MCF 10A (cell line): ENCODE measurements around the gene MYL3. TPM values are rescaled to one million over a fixed set of nuclear protein-coding genes. Genes with fewer than 3 reads are reported as not detected.

Source experiments
- BruUV-seq: library from RNA; stranded (reverse); fragments of 400-500 nt; replicated peaks from 2 replicates; lab custom pipeline; 2021; lab: Mats Ljungman, UMichigan
- CTCF ChIA-PET: fragments of 300-600 bp; sonication (Branson Sonifier 250); formaldehyde crosslinking; extraction: SDS; loops from one replicate; lab custom pipeline; 2021; ENCODE audit warnings: antibody characterized with exemption, inconsistent platforms; lab: Yijun Ruan, JAX
- POLR2A ChIA-PET: fragments of 300-600, 350-650 bp; sonication (Branson Sonifier 250); formaldehyde crosslinking; extraction: SDS; loops from one replicate; lab custom pipeline; 2020; ENCODE audit warnings: antibody characterized with exemption, inconsistent platforms; lab: Yijun Ruan, JAX
- DNase-seq: peaks from one replicate; pipeline ENCODE4 v3.0.0-alpha.2; 2018; ENCODE audit not compliant: unreplicated experiment
- H3K27ac Mint-ChIP-seq: one replicate; pipeline ENCODE4 v1.8.0; 2022; ENCODE audit warnings: mild to moderate bottlenecking, low read depth, mixed read lengths; ENCODE audit not compliant: unreplicated experiment
- H3K27me3 Mint-ChIP-seq: one replicate; pipeline ENCODE4 v1.8.0; 2022; ENCODE audit warnings: mixed read lengths; ENCODE audit not compliant: insufficient read depth, unreplicated experiment
- H3K36me3 Mint-ChIP-seq: one replicate; pipeline ENCODE4 v1.8.0; 2022; ENCODE audit warnings: mild to moderate bottlenecking, moderate library complexity, mixed read lengths; ENCODE audit not compliant: insufficient read depth, unreplicated experiment
- H3K4me1 Mint-ChIP-seq: one replicate; pipeline ENCODE4 v1.8.0; 2022; ENCODE audit warnings: mixed read lengths; ENCODE audit not compliant: insufficient read depth, unreplicated experiment
- H3K4me3 Mint-ChIP-seq: one replicate; pipeline ENCODE4 v1.8.0; 2022; ENCODE audit warnings: mild to moderate bottlenecking, moderate library complexity, mixed read lengths; ENCODE audit not compliant: unreplicated experiment
- H3K9me3 Mint-ChIP-seq: one replicate; pipeline ENCODE4 v1.8.0; 2022; ENCODE audit warnings: mixed read lengths; ENCODE audit not compliant: unreplicated experiment
- intact Hi-C: fragments of 100-400 bp; cut with micrococcal nuclease; formaldehyde crosslinking; loops from 2 replicates; pipeline ENCODE4 v1.14.1; 2022
- total RNA-seq: library from RNA; stranded (reverse); gene quantifications from 2 replicates; pipeline ENCODE4 v1.2.3, GENCODE V29; 2022
- TF ChIP-seq, protein P1 (sequence below): fragments of 200-600 bp; IDR thresholded peaks from one replicate; pipeline ENCODE4 v1.8.0; 2022; ENCODE audit warnings: antibody characterized with exemption, mild to moderate bottlenecking; ENCODE audit not compliant: unreplicated experiment

The MYL3 gene
- total RNA-seq, 1 experiment from 2014 or later, result not detected

DNA sequence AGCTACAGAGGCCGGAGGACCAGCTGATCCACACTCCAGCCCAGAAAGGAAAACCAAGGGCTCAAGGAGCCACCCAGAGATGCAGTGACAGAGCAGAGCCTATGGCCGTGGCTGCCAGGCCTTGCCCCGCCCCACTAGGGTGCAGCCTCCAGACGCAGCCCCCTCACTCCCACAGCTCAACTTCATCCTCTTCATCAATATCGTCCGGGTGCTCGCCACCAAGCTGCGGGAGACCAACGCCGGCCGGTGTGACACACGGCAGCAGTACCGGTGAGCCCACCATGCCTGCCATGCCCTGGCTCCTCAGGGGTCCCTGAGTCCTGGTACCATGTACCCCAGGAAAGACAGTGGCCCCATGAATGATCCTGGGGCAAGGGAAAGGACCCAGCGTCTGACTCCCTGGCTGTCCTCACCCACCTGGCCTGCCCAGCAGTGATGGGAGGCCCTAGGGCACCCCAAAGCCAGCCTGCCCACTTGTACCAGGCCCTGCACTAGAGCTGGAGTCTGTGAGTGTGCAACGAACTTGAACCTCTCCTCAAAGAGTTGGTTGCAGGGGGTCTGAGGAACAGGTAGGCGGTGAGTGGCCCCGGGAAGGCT, 38.4 kb upstream of the MYL3 start:
- Mint-ChIP-seq H3K36me3 (no peaks in the 10 kb centered on the region), H3K9me3 (no peaks in the 10 kb centered on the region), H3K4me1 (no peaks in the 10 kb centered on the region), H3K27me3 (no peaks in the 10 kb centered on the region), H3K4me3 (no peak overlapping the region), H3K27ac (no peak overlapping the region)
- TF ChIP-seq, protein P1, sequence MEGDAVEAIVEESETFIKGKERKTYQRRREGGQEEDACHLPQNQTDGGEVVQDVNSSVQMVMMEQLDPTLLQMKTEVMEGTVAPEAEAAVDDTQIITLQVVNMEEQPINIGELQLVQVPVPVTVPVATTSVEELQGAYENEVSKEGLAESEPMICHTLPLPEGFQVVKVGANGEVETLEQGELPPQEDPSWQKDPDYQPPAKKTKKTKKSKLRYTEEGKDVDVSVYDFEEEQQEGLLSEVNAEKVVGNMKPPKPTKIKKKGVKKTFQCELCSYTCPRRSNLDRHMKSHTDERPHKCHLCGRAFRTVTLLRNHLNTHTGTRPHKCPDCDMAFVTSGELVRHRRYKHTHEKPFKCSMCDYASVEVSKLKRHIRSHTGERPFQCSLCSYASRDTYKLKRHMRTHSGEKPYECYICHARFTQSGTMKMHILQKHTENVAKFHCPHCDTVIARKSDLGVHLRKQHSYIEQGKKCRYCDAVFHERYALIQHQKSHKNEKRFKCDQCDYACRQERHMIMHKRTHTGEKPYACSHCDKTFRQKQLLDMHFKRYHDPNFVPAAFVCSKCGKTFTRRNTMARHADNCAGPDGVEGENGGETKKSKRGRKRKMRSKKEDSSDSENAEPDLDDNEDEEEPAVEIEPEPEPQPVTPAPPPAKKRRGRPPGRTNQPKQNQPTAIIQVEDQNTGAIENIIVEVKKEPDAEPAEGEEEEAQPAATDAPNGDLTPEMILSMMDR, result no peak
- ChIA-PET CTCF (interaction anchor here (0.8 to 3.2 kb wide), 5 partner anchors 7 to 196 kb away, joined by 3 to 19 read pairs (median 9); no protein-coding TSS in a partner anchor), POLR2A (interaction anchor here (1.0 kb wide), 1 partner anchor 73 kb away, joined by 3 read pairs; no protein-coding TSS in a partner anchor)
- DNase-seq, result no peak
- BruUV-seq, result no TSS peak
- intact Hi-C loops, result no loop called here

DNA sequence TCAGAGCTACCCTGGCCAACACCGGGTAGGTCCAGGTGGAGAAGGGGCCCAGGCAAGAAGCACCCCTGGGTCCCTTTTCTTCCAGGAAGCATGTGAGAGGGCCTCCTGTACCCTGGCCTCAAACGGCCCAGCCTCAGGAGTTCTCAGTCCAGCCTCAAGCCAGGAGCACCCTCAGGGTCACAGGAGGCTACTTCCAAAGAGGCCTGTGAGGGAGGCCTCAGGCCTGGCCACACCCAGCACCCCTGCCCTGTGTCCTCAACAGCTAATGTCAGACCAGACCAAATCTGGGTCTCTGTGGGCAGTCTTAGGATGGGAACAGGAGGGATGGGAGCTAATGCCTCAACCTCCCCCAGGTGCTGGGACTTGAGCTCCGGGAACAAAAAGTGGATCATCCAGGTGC, 37.8 kb upstream of the MYL3 start:
- H3K4me3 Mint-ChIP-seq, result no peak overlapping the region
- H3K27ac Mint-ChIP-seq, result no peak overlapping the region
- intact Hi-C loops, result no loop called here
- no peak for DNase-seq
- no peaks in the 10 kb centered on the region for H3K36me3 Mint-ChIP-seq
- H3K4me1 Mint-ChIP-seq, result no peaks in the 10 kb centered on the region
- TF ChIP-seq, protein P1, result no peak
- H3K27me3 Mint-ChIP-seq, result no peaks in the 10 kb centered on the region
- no peaks in the 10 kb centered on the region for H3K9me3 Mint-ChIP-seq
- ChIA-PET POLR2A (interaction anchor here (1.0 kb wide), 1 partner anchor 73 kb away, joined by 3 read pairs; no protein-coding TSS in a partner anchor), CTCF (interaction anchor here (0.8 to 3.2 kb wide), 5 partner anchors 8 to 195 kb away, joined by 4 to 19 read pairs (median 9); no protein-coding TSS in a partner anchor)
- no TSS peak for BruUV-seq

DNA sequence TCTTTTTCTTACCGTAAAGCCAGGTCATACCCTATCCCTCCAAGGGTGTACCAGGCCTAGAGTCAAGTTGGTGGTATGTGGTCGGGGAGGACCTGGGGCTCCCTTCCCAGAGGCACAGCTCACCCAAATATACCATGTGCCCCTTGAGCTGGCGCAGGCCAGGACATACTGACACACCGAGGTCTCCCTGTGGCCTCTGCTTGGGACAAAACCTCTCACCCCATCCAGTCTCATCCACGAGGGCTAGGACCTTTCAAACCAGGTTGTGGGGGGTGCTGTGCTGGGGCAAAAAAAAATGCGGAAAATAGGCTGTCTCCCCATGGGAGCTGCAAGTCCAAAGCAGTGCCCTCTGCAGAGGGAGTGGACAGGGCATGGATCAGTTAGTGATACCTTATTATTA, 37.1 kb upstream of the MYL3 start:
- no peak overlapping the region for H3K27ac Mint-ChIP-seq
- no peak overlapping the region for H3K4me3 Mint-ChIP-seq
- no TSS peak for BruUV-seq
- no peak for DNase-seq
- intact Hi-C loops, result no loop called here
- ChIA-PET CTCF (interaction anchor here (1.1 to 3.2 kb wide), 4 partner anchors 9 to 195 kb away, joined by 4 to 19 read pairs (median 10); no protein-coding TSS in a partner anchor), POLR2A (no interaction called here)
- no peaks in the 10 kb centered on the region for H3K27me3 Mint-ChIP-seq
- no peaks in the 10 kb centered on the region for H3K9me3 Mint-ChIP-seq
- TF ChIP-seq, protein P1, result no peak
- no peaks in the 10 kb centered on the region for H3K36me3 Mint-ChIP-seq
- no peaks in the 10 kb centered on the region for H3K4me1 Mint-ChIP-seq

DNA sequence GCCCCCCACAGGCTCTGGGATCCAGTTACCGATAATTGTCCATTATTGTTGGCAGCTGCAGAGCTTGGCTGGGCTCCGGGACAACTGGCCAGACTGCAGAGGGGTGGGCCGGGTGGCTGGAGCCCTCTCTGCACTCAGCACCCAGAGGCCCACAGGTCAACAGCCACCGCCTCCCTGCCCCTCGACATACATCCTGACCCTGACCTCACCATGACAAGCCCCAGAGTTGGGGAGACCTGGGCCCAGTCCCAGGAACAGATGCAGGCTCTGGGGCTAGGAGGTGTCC, 36.7 kb upstream of the MYL3 start:
- no peak overlapping the region for H3K27ac Mint-ChIP-seq
- no peaks in the 10 kb centered on the region for H3K9me3 Mint-ChIP-seq
- no peak overlapping the region for H3K4me3 Mint-ChIP-seq
- H3K36me3 Mint-ChIP-seq, result no peaks in the 10 kb centered on the region
- no peak for DNase-seq
- intact Hi-C loops, result no loop called here
- POLR2A ChIA-PET, result no interaction called here
- BruUV-seq, result no TSS peak
- TF ChIP-seq, protein P1, result no peak
- no peaks in the 10 kb centered on the region for H3K4me1 Mint-ChIP-seq
- H3K27me3 Mint-ChIP-seq, result no peaks in the 10 kb centered on the region
- CTCF ChIA-PET, result interaction anchor here (1.1 to 3.2 kb wide), 3 partner anchors 9 to 40 kb away, joined by 4 to 19 read pairs (median 10); no protein-coding TSS in a partner anchor
